Spleen (tissue), 7 donors: ENCODE measurements around the gene MUC20.

Experiments used
- CTCF ChIP-seq, 11 experiments: fragments of 200-600 bp in 7 of 11; fragments of 450-650 bp in 4 of 11; sonication (generic) in 4 of 11; IDR thresholded peaks in 8 of 11; conservative IDR thresholded peaks in 3 of 11; 1 replicate in 7 of 11; 2 replicates in 4 of 11; pipeline versions ENCODE4 v1.4.0 to v1.8.0; 2016 to 2021; ENCODE audit warnings: antibody characterized with exemption in 11 of 11, inconsistent platforms in 4 of 11, mild to moderate bottlenecking in 1 of 11
- POLR2A ChIP-seq, 3 donors: fragments of 450-650 bp; IDR thresholded peaks; one replicate each; pipeline ENCODE4 v1.5.1; 2017; ENCODE audit warnings: antibody characterized with exemption in 3 of 3, mild to moderate bottlenecking in 1 of 3
- POLR2AphosphoS5 ChIP-seq, 3 donors: sonication (generic); formaldehyde crosslinking; IDR thresholded peaks; one replicate each; pipeline ENCODE4 v1.5.1; 2017; ENCODE audit warnings: antibody characterized with exemption in 3 of 3
- donor health status: DM: no; HTN: no; CAD: no; lungs with moderate emphysema.
- donor health status: DM: no; HTN: no; CAD: no.
- donor health status: DM: no; HTN: no; CAD: no.

GRCh38 chr3:195715583-195716266 lies 5.1 kb upstream of the MUC20 start:
- TF ChIP-seq CTCF (IDR thresholded peaks at IDR 0.05 in 8 of 11, conservative IDR thresholded peaks at IDR 0.05 in 3 of 11) (no peak), POLR2A (IDR thresholded peaks at IDR 0.05) (no peak), POLR2AphosphoS5 (IDR thresholded peaks at IDR 0.05) (no peak)
